HG02763 (cell line): ENCODE measurements around the gene FFAR3.
"Not testable (repeated sequence)": the region's sequence is repeated elsewhere in the genome, so short reads cannot be mapped to it uniquely, and the experiment has no call there.

Experiments used
- ATAC-seq: cut with Tn5 transposase; IDR thresholded peaks from one replicate; pipeline ENCODE4 v1.9.1; 2021; ENCODE audit warnings: mild to moderate bottlenecking, moderate library complexity; ENCODE audit not compliant: unreplicated experiment

Gene FFAR3

DNA sequence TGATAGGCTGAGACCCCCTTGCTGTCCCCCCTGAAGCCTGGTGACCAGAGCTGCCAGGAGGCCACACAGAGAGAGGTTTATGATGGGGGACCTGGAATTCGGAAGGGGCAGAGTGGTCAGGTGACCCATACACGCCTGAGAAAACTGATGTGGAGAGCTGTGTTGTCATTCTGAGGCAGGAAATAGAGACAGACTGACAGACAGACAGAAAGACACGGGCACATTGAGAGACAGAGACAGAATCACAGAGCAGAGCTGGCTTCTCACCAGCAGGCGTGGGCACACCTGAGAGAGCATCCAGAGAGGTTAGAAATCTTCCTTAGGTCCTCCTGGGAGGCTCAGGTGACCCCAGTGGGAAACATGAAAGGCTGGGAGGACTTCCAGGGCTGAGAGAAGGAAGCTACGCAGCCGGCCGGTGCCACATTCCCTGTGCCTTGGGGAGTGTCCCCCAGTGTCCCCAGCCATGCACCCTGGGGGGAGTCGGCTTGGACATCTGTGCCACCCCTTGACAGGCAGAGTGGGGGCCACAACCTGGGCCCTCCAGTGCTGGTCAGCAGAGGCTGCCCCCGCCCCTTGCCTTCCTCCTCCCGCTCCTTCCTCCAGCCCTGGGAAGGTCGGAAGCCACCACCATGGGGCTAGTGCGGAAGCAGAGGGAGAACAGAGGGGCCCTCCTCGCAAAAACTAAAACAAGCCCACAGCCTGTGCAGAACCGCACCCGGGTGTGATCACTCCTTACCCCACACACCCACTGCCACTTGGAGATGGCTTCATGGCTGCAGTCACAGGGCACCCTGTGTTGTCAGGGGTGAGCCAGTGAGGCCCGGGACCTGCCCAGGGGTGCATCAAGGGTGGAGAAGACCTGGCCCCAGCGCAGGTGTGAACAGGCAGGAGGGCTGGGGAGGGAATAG is 8.4 kb upstream of the FFAR3 start:
- no peak for ATAC-seq

DNA sequence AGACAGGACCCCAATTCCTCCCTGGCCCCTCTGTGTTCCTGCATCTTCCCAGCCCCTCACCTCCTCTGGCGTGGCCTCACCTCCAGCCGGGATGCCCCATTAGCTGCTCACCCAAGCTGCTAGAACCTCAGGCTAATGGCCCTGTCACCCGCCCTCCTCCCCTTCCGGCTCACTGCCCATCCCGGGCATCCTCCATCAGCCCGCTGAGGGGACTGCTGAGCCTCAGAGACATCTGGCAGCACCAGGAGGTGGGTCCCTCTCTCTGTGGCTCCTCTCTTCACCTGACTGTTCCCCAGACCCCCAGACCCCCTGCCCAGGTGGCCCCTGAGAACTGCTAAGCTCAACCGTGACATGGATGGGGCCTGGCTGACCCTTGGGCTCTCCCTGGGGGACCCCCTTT is 7.7 kb upstream of the FFAR3 start:
- no peak for ATAC-seq

DNA sequence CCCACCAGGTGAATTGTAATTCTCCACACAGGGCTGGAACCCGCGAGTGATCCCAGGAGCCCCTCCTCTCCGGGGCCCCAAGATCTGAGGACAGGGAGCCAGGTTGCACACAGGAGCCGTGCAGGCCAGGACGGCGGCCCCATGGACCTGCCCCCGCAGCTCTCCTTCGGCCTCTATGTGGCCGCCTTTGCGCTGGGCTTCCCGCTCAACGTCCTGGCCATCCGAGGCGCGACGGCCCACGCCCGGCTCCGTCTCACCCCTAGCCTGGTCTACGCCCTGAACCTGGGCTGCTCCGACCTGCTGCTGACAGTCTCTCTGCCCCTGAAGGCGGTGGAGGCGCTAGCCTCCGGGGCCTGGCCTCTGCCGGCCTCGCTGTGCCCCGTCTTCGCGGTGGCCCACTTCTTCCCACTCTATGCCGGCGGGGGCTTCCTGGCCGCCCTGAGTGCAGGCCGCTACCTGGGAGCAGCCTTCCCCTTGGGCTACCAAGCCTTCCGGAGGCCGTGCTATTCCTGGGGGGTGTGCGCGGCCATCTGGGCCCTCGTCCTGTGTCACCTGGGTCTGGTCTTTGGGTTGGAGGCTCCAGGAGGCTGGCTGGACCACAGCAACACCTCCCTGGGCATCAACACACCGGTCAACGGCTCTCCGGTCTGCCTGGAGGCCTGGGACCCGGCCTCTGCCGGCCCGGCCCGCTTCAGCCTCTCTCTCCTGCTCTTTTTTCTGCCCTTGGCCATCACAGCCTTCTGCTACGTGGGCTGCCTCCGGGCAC is 6.7 kb upstream of the FFAR3 start:
- ATAC-seq: no peak

DNA sequence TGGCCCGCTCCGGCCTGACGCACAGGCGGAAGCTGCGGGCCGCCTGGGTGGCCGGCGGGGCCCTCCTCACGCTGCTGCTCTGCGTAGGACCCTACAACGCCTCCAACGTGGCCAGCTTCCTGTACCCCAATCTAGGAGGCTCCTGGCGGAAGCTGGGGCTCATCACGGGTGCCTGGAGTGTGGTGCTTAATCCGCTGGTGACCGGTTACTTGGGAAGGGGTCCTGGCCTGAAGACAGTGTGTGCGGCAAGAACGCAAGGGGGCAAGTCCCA is 6.1 kb upstream of the FFAR3 start:
- ATAC-seq: no peak

DNA sequence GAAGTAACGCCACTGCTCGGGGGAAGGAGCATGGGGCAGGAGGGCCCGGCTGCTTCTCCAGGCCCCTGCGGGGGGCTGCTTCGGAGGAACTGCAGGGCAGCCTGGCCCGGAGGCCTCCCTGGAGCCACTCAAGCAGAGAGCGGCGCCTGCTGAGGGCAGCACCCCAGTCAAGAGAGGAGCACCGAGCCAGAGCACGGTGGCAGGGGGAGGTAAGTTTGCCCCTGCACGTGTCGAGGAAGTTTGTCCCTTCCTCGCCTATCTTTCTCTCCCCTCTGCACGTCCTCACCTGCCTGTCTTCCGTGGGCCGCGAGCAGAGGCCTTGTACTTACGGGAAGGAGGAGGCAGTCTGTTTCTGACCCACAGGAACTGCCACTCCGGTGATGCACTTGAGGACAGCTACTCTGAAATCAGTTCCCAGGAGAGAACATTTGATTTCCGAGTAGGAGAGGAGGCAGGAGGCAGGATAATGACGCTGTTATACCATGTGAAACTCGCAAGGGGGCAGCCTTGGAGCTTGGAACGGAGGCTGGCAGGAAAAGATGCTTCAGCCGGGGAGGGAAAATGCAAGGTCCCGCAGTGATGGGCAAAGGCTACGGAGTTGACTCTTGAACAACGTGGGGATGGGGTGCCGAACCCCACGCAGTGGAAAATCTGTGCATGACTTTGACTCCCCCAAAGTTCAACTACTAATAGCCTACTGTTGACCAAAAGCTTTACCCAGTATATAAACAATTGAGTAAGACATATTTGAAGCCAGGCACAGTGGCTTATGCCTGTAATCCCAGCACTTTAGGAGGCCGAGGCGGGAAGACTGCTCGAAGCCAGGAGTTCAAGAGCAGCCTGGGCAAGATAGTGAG is 5.6 kb upstream of the FFAR3 start:
- ATAC-seq: no peak

DNA sequence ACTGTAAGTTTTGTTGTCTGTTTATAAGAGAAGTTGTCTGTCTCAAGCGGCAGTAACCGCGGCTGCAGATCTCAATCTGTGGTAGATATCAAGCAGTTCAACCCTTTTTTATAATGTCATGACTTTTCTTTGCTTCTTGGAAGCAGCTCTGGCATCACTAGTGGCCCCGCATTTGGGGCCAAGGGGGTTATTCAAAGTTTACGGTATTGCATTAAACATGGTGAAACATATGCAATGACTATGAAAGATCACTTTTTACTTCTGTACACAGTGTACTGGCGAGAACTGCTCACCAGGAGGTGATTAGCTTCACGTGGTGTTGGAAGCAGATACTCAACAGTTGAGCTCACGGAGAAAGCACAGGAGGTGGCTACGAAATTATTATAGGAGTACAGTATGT is 4.6 kb upstream of the FFAR3 start:
- ATAC-seq: no peak

DNA sequence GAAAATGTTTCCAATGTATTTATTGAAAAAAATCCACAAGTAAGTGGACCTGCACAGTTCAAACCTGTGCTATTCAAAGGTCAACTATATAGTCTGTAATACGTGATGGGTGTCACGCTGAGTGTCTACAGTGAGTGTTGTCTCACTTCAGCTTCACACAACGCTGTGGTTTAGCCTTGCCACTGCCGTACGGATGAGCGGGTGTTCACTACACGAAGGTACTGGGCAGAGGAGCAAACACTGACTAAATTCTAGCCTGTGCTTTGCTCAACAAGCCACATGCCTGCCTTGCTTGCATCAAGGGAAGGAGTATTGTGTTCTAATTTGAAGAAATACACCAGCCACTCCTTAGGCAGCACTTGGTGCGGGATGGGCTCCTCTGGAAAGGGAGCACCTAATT is 3.4 kb upstream of the FFAR3 start:
- ATAC-seq: no peak

DNA sequence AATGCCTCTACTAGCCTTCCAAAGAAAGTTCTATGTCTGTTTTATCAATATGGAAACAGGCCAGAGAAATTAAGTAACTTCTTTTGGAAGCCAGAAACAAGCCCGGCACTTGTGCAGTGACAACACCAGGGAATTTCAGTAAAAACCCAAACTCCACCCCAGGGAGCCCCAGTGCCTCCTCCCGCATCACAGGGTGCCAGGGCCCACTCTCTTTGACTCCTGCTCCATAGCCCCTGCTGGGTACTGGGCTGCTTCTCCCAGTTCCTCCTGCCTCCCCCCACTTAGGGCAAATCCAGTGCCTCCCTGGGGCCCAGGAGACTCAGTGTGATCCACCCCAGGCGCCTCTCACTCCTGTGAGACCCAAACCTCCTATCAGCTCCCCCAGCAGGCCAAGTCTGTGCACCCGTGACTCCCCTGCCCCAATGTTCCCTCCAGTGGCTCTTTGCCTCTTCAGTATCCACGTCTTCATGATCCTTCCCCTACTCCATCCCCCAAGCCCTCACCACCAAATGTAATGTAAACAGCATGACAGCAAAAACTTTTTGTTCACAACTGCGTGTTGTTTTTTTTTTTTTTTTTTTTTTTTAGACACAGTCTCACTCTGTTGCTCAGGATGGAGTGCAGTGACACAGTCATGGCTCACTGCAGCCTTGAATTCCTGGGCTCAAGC is 2.3 kb upstream of the FFAR3 start:
- ATAC-seq: no peak

DNA sequence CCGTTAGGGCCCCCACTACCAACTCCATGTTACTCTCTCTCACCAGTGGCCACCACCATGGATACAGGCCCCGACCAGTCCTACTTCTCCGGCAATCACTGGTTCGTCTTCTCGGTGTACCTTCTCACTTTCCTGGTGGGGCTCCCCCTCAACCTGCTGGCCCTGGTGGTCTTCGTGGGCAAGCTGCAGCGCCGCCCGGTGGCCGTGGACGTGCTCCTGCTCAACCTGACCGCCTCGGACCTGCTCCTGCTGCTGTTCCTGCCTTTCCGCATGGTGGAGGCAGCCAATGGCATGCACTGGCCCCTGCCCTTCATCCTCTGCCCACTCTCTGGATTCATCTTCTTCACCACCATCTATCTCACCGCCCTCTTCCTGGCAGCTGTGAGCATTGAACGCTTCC is 574 bp downstream of the FFAR3 start:
- not testable (repeated sequence) for ATAC-seq

DNA sequence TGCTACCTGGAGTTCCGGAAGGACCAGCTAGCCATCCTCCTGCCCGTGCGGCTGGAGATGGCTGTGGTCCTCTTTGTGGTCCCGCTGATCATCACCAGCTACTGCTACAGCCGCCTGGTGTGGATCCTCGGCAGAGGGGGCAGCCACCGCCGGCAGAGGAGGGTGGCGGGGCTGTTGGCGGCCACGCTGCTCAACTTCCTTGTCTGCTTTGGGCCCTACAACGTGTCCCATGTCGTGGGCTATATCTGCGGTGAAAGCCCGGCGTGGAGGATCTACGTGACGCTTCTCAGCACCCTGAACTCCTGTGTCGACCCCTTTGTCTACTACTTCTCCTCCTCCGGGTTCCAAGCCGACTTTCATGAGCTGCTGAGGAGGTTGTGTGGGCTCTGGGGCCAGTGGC is 1.1 kb downstream of the FFAR3 start:
- ATAC-seq: not testable (repeated sequence)

DNA sequence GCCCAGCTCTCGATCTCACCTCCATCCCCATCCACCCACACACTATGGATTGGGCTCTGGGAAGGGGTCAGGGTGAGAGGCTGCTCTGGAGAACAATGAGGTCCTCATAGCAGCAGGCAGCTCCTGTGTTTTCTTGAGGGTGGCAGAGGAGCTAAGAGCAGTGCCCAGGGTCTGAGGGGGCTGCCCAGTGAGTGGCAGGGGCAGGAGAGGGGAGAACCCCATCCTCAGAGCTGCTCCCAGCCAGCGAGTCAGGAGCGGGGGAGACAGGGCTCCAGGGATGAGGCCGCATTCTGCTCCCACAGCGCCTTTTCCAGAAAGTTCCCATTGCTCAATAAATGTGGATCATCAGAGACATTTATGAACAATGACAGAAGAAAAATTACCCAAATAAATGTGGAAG is 1.8 kb downstream of the FFAR3 start:
- not testable (repeated sequence) for ATAC-seq

DNA sequence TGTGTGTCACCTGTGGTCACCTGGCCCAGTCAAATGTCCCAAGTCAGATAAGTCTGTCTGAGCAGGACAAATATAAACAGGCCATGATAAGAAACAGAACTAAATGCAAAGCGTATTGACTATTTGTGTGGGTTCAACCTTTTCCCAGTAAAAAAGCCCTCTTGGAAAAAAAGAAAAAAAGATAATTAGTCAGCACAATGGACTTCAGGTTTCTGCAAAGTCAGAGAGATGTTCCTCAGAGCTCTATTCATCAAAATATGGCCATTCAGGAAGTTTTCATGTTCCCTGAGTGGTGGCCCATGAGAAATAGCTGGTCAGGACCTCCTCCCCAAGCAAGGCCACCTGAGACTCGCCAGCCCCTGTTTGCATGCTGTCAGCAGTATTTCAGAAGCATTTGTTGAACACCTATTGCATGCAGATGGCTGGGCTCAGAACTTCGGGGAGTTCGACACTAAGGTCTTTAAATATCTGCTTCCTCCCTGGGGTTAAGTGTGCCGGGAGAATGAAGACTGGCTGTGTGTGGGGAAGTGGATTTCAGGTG is 2.7 kb downstream of the FFAR3 start:
- ATAC-seq: no peak

DNA sequence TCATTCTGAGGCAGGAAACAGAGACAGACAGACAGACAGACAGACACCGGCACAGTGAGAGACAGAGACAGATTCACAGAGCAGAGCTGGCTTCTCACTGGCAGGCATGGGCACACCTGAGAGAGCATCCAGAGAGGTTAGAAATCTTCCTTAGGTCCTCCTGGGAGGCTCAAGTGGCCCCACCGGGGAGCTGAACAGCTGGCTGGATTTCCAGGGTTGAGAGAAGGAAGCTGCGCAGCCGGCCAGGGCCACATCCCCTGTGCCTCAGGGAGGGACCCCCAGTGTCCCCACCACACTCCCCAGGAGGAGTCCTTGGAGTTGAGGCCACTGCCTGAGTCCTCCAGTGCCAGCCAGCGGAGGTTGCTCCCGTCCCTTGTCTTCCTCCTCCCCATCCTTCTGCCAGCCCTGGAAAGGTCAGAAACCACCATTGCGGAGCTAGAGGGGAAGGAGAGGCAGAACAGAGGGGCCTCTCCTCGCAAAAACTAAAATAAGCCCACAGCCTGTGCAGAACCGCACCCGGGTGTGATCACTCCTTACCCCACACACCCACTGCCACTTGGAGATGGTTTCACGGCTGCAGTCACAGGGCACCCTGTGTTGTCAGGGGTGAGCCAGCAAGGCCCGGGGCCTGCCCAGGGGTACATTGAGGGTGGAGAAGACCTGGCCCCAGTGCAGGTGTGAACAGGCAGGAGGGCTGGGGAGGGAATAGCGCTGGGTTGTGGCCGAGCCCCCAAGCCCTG is 4.2 kb downstream of the FFAR3 start:
- no peak for ATAC-seq

DNA sequence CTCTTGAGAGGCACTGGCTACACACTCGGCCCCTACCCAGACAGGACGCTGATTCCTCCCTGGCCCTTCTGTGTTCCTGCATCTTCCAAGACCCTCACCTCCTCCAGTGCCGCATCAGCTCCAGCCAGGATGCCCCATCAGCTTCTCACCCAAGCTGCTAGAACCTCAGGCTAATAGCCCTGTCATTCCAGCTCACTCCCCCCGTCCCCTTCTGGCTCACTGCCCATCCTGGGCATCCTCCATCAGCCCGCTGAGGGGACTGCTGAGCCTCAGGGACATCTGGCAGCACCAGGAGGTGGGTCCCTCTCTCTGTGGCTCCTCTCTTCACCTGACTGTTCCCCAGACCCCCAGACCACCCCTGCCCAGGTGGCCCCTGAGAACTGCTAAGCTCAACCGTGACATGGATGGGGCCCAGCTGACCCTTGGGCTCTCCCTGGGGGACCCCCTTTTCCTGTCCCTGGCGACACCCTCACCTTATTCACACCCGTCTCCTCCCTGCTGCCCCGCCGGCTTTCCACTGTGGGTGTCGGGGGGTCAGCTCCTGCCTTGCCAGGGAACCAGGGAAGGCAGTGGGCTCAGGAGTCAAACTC is 4.8 kb downstream of the FFAR3 start:
- no peak for ATAC-seq

DNA sequence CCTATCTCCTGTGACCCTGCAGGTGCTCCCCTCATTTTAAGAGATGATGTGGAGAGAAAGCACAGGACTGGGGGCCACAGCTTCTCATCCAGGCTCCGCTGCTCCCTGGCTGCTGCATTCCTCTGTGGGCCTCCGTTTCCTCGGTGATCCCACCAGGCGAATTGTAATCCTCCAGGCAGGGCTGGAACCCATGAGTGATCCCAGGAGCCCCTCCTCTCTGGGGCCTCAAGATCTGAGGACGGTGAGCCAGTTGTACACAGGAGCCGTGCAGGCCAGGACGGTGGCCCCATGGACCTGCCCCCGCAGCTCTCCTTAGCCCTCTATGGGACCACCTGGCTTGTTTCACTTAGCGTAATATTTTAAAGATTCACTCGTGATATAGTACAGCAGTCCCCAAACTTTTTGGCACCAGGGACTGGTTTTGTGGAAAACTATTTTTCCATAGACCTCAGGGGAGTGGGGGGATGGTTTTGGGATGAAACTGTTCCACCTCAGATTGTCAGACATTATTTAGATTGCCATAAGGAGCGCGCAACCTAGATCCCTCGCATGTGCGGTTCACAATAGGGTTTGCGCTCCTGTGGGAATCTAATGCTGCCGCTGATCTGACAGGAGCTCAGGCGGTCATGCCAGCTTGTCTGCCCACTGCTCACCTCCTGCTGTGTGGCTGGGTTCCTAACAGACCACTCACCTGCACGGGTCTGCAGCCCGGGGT is 5.6 kb downstream of the FFAR3 start:
- no peak for ATAC-seq

DNA sequence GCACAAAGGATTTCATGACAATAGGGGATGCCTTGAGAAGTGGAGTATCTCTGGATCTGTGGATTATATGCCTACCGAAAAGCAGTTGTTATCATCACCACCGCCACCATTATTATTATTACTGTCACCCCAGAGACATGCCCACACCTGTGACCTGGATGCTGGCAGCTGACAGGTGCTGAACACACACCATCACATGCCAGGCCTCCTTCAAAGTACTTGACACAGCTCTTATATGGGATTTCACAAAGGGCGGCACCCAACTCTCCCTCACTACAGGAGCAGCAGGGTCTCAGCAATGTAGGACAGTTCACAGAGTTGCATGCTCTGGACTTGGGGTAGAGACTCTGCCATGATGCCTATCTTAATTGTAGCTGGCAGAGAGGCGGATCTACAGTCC is 7.0 kb downstream of the FFAR3 start:
- no peak for ATAC-seq

DNA sequence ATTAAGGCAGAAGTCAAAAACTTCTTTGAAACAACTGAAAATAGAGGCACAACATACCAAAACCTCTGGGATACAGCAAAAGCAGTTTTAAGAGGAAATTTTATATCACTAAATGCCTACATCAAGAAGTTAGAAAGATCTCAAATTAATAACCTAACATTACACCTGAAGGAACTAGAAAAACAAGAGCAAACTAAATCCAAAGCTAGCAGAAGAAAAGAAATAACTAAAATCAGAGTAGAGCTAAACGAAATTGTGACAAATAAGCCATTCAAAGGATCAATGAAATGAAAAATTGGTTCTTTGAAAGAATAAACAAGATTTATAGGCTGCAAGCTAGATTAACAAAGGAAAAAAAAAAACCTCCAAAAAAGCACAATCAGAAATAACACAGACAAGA is 10.1 kb downstream of the FFAR3 start:
- ATAC-seq: no peak

DNA sequence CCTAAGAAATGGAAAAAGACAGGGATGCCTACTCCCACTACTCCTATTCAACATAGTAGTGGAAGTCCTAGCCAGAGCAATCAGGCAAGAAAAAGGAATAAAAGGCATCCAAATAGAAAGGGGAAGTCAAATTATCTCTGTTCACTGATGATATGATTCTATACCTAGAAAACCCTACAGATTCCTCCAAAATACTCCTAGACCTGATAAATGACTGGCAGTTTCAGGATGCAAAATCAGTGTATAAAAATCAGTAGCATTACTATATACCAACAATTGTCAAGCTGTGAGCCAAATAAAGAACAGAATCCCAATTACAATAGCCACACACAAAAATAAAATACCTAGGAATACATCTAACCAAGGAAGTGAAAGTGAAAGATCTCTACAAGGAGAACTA is 11.3 kb downstream of the FFAR3 start:
- ATAC-seq: no peak

DNA sequence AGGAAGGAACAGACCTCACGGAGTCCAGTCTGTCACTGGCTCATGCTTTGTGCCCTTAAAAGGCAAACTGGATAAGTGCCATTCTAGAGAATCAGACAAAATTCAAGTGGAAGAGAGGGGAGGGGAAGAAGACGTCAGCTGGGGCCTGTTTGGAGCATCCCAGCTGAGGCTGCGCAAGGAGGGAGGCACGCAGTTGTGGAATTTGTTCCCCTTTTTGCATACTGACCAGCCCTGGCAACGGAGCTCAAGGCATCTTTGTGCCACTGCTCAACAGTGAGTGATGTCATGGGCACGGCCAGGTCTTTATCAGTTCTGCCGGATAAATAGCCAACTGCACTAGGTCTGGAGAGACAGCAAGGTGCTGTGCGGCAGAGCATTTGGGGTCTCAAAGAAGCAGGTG is 12.5 kb downstream of the FFAR3 start, which contains the start of gene GPR42:
GPR42 (plus strand) TSS at position 347 of the 400 bp plus-strand sequence. CDS start 292 bp downstream, outside the sequence.
- ATAC-seq: no peak
